ENCODE data around the gene ZNF48.
A peak's percentile ranks its signal among the peaks of the same experiment; 100 is the strongest.

The ZNF48 gene

GRCh38 chr16:30444231-30445148, 49.3 kb downstream of the ZNF48 start:
- DNase-seq (ENCODE audit: low read depth): no peak

- no peak for DNase-seq (ENCODE audit: low read depth)
These were observed 49.9 kb downstream of the ZNF48 start for GRCh38 chr16:30445149-30445407.

GRCh38 chr16:30445408-30446202, 50.4 kb downstream of the ZNF48 start, which contains the start of gene SEPHS2:
SEPHS2 (minus strand) TSS chr16:30445874; CDS start chr16:30445727, 147 bp downstream.
- DNase-seq (ENCODE audit: low read depth): peak; percentile 98

- no peak for DNase-seq (ENCODE audit: low read depth)
These were observed 51.0 kb downstream of the ZNF48 start for GRCh38 chr16:30446203-30446595.

- DNase-seq (ENCODE audit: low read depth): no peak
These were observed 52.4 kb downstream of the ZNF48 start for GRCh38 chr16:30447512-30448226.

- DNase-seq (ENCODE audit: low read depth): no peak
These were observed 53.9 kb downstream of the ZNF48 start for GRCh38 chr16:30449116-30449435.

Measured in iris pigment epithelial cell (primary cell).